ENCODE measurements around the gene INPP5A.

The INPP5A gene

DNA sequence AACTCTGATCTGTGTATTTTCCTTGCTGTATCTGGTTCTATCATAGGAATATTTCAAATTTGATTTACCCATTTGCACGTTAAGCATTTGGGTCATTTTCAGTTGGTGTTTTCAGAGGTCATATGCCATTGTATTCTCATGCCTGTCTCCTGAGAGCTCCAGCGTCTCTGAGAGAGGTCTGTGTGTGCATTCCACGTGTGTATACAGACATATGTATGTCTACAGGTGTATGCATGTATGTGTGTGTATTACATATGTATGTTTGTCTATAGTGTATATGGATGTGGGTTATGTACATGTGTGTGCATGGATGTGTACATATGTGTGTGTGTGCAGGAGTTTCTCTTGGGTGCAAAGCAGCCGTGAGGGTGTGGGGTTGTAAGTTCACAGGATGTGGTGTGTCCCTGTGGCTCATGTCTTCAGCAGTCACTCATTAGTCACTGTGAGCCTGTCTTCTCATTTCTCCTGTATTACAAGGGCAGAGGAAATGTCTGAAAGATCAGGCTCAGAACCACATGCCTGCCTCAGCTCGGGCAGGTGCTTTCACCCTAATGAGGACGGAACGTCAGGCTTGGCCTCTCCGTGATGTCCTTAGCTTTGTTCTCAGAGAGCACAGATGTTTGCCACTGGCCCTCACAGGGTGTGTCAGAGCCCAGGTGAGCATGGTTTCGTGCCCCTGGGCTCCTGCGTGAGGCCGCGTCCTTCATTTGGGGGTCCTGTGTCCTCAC, 146.7 kb downstream of the INPP5A start:
- DNase-seq: peak; percentile 63

- peak; percentile 61 for DNase-seq
Observed at GRCh38 chr10:132685101-132685891, 147.7 kb downstream of the INPP5A start.

GRCh38 chr10:132685921-132686680, 148.5 kb downstream of the INPP5A start:
- DNase-seq: no peak

DNA sequence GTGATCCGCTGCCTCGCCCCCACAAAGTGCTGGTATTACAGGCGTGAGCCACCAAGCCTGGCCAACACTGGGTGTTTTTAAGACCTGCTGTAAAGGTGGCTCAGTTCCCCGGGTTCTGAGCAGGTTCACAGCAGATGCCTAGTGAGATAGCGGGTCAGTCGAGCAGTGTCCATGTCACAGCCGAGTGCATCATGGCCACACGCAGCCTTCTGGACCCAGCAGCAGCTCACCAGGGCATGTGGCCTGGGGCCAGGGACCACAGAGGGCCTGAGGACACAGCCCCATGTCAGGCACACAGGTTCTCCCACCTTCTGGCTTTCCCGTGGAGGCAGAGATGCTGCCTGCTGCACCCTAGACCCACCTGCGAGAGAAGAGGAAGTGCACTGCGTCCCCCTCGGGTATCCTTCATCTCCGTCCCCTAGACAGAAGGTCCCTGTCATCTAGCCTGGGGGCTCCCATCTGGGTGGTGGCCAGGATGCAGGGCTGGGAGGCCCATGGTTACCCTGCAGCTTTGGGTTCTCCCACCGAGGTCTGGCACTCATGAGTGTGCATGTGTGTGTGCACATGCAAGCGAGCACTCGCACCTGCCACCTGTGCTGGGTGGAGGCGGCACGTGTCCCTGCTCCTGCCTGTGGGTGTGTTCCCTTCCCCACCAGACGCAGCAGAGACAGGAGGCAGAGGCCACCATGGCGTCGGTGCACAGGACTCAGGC, 149.8 kb downstream of the INPP5A start:
- no peak for DNase-seq

DNA sequence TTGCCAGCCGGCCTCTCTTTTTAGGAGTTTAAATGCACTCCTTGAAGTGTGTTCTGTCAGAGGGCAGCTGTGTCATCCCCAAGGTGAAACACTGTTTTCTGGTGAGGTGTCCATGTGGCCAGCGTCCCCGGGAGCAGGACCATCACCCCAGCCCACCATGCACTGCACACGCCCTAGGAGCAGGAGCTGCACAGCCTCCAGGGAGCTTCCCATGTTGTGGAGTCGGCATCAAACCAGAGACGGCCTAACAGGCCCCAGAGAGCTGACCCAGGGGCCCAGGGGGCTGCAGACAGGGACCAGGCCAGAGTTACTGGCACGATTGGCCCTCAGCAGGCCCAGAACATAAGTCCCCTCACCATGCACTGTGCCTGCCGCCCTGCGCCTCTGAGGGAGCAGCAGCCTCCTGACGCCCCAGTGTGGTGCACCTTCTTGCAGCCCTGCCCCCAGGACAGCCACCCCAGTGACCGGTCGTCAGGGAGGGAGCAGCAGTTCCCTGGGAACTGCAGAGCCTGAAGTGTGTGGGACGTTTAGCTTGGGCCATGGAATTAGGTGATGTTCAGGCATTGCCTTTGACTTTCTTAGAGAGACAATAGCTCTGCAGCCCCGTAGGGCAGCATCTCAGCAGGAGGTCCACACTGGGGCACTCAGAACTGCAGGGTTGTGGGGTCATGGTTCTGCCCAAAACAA, 150.4 kb downstream of the INPP5A start:
- no peak for DNase-seq

DNA sequence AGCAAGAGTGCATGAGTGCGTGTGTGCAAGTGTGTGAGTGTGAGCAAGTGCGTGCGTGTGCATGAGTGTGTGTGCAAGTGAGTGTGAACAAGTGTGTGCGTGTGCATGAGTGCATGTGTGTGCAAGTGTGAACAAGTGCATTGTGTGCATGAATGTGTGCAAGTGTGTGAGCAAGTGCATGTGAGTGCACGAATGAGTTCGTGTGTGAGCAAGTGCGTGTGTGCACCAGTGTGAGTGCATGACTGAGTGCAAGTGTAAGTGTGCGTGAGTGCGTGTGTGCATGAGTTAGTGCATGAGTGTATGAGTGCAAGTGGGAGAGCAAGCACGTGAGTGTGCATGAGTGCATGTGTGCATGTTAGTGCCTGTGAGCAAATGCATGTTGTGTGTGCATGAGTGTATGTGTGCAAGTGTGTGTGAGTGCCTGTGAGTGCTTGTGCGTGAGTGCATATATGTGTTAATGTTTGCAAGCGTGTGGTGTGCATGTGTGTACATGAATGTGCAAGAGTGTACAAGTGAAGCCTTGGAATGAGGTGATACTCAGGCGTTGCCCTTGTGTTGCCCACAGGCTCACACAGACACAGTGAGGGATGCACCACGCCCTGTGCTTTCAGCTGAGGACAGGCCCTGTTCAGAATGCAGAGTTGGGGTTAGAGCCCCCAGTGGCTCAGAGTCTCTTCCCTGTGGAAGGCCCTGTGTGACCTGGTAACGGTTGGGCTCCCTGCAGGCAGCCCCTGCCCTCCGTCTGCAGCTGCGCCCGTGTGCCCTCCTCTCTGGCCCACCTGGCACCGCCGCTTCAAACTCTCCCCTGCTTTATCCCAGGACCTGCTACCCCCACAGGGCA, 151.2 kb downstream of the INPP5A start:
- DNase-seq: no peak

GRCh38 chr10:132689721-132690360, 152.3 kb downstream of the INPP5A start:
- DNase-seq: no peak

GRCh38 chr10:132690401-132690800, 152.8 kb downstream of the INPP5A start:
- DNase-seq: no peak

DNA sequence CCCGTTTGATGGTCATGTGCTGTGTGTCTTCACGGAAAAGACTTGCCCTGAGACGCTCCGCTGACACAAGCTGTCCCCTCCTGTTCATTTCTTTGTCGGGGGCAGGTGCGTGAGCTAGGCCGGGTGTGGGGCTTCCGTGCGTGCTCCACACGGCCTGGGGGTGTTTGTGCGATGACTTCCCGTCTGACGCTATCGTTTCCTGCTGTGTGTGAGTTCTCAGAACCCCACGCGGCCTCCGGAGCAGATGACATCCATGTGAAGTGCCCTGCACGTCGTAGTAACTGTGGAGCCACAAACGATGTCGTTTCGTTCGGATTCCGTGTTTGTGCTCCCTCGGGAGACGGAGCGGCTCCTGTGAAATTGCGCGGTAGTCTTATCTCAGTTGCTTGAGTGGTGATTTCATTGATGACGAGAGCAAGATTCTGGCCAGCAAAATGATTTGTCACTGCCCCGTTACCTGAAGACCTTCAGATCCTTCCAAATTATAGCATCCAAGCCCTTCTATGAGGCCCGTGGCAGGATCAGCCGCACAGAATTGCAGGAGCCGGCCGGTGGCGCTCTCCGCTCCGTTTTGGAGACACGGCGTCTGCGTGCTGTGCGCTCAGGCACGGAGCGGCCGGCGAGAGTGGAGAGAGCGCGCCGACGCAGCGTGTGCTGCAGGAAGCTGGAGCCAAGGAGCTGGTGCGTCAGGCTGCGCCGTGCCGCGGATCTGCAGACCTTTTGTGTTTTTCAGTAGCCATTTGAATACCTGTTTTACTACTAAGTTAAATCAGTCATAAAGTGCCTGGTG, 153.4 kb downstream of the INPP5A start:
- DNase-seq: no peak

GRCh38 chr10:132691711-132692153, 154.1 kb downstream of the INPP5A start:
- DNase-seq: no peak

- no peak for DNase-seq
Observed at GRCh38 chr10:132692311-132692710, 154.7 kb downstream of the INPP5A start.

GRCh38 chr10:132693676-132694075, 156.1 kb downstream of the INPP5A start:
- no peak for DNase-seq

GRCh38 chr10:132696204-132696603, 158.6 kb downstream of the INPP5A start:
- no peak for DNase-seq

- no peak for DNase-seq
Observed at GRCh38 chr10:132696728-132697577, 159.4 kb downstream of the INPP5A start.

DNA sequence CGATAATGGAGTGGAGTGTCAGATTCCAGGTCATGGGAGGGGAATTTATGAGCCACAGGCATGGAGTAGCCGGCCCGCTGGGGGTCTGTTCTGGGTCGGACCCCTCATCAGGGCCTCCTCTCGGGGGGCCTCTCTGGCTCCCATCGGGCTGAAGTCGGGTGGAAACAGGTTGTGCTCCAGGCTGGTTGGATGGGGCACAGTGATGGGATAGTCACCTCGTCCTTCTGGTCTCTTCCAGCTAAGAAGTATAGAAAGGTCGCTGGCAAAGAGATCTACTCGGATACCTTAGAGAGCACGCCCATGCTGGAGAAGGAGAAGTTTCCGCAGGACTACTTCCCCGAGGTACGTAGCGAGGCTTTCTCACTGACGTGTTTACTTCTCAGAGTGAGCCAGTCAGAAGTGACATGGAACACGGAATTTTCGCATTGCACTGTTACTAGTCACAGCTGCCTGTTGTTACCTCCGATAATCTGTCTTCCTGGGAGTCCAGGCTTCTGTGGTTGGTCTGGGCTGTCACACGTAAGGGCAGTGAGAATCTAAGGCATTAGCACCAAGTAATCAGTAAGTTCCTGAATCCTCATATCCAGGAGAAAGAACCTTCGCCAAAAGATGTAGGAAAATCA, 160.1 kb downstream of the INPP5A start:
- no peak for DNase-seq

- no peak for DNase-seq
Observed at GRCh38 chr10:132698211-132698751, 160.7 kb downstream of the INPP5A start.

DNA sequence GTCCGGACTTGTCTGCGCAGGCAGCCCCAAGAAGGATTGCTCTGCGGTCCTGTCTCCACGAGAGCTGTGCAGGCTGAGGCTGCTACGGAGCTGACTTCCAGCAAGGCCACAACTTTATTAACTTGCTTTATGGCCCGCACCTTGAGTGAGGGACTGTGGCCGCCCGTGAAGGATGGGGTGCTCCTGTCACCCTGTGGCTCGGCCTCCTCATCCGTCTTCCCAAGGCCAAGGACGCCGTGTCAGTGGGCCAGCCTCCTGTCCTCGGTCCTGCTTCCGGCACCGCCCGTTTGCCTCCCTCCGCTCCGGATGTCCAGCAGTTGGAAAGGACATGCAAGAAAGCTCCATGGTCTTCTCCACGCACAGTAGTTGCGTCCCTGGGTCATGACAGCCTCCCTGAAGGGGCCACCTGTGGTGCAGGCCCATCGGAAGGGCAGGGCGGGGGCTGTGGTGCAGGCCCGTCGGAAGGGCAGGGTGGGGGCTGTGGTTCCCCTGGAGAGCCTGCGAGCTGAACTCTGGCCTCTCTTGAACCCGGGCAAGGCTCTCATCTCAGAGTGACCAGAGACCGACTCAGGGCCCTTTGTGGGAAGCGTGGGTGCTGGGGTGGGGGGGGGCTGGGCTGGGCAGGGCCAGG, 161.3 kb downstream of the INPP5A start:
- no peak for DNase-seq
